ENCODE results near the gene MRO.
"Not testable (repeated sequence)": the region's sequence is repeated elsewhere in the genome, so short reads cannot be mapped to it uniquely, and the experiment has no call there.

MRO gene

DNA sequence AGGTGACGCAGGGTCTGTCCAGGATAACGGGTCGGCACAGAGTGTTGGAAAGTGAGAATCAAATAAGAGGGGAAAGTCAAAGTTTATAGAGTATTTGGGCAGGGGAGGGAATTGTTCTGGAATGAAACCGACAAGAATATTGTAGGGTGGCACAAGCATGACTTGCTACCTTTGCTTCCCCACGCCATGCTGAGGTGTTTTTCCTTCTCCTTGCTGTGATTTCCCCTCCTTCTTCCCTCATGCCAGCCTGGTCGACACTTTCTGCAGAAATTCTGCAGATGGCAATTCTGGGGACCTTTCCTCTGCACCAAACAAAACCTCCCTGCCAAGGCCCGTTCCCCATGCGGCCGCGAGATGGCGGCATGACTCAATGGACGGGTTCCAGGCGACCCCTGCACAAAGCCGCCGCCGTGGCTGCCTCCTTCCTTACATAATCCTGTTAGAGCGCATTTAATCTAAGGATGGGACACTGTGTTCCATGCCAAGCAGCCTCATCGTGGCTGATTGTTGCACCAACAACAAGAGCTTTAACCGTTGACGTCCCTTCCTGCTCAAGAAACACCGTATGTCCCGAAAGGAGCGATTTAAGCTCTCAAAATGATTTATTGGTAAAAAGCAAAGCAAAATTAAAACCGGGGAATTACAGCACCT, at the start of gene MRO:
MRO (minus strand) TSS at position 289 of the 651 bp plus-strand sequence. CDS start 10,616 bp downstream, outside the sequence.
- Histone ChIP-seq H3K27me3 (ENCODE audit: control insufficient read depth in 1 of 2, insufficient read depth in 2 of 2, low read length in 2 of 2) (no peaks in the 10 kb centered on the region), H3K9ac (ENCODE audit: low read length in 2 of 2) (peak within 1 kb of the TSS; percentile 43 to 64), H3K9me3 (ENCODE audit: control insufficient read depth in 2 of 2, low read length in 2 of 2) (no peaks in the 10 kb centered on the region), H3K36me3 (ENCODE audit: control insufficient read depth in 2 of 2, insufficient read depth in 2 of 2, low read length in 2 of 2) (no peaks in the 10 kb centered on the region), H3K27ac (ENCODE audit: low read length) (no peak within 1 kb of the TSS), H3K4me3 (ENCODE audit: low read length in 2 of 2) (peak within 1 kb of the TSS; percentile 64 to 76), H3K4me1 (ENCODE audit: control insufficient read depth, insufficient read depth, low read length) (peaks cover 15% of the 10 kb centered on the region)

DNA sequence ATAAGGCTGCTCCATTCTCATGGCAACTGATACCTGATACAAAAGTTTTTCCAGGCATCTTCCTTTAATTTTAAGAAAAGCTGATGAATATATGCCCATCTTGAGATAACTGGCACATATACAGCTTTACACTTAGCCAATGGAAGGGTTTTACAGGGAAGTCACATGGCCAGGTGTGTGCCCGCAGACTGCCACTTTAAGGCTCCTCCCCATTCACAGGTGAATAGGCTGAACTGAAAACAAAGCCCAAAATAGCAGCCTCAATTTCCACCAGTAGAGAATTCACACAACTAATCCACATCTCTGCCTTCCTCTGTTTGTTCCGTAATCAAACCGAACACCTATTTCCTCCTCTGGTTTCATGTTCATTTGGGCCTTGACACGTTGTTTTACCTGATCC, 49.3 kb upstream of the MRO start:
- Histone ChIP-seq H3K4me1 (ENCODE audit: control insufficient read depth, insufficient read depth, low read length) (no peaks in the 10 kb centered on the region), H3K27ac (ENCODE audit: low read length) (no peak overlapping the region), H3K9ac (ENCODE audit: low read length in 2 of 2) (no peak overlapping the region), H3K9me3 (ENCODE audit: control insufficient read depth in 2 of 2, low read length in 2 of 2) (no peaks in the 10 kb centered on the region), H3K36me3 (ENCODE audit: control insufficient read depth in 2 of 2, insufficient read depth in 2 of 2, low read length in 2 of 2) (no peaks in the 10 kb centered on the region), H3K27me3 (ENCODE audit: control insufficient read depth in 1 of 2, insufficient read depth in 2 of 2, low read length in 2 of 2) (no peaks in the 10 kb centered on the region), H3K4me3 (ENCODE audit: low read length in 2 of 2) (no peak overlapping the region)

DNA sequence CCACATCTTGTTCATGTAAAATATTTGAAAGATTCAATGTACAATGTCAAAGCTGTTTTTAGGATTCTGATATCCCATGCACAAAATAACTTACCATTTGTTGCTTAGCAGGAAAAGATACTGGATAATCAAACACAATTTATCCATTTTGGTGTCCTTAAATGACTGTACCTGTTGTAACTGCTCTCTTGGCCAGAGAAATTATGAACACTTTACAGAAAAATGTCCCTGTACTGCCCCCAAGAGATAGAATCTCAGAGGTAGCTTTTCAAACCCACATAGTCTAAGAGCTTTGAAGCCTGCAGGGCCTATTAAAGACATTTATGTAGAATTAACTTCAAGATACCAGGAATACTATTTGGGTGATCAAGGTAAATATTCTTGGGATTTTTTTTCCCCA, 46.9 kb upstream of the MRO start:
- Histone ChIP-seq H3K4me1 (ENCODE audit: control insufficient read depth, insufficient read depth, low read length) (no peaks in the 10 kb centered on the region), H3K27ac (ENCODE audit: low read length) (no peak overlapping the region), H3K9me3 (ENCODE audit: control insufficient read depth in 2 of 2, low read length in 2 of 2) (no peaks in the 10 kb centered on the region), H3K9ac (ENCODE audit: low read length in 2 of 2) (no peak overlapping the region), H3K4me3 (ENCODE audit: low read length in 2 of 2) (no peak overlapping the region), H3K36me3 (ENCODE audit: control insufficient read depth in 2 of 2, insufficient read depth in 2 of 2, low read length in 2 of 2) (no peaks in the 10 kb centered on the region), H3K27me3 (ENCODE audit: control insufficient read depth in 1 of 2, insufficient read depth in 2 of 2, low read length in 2 of 2) (no peaks in the 10 kb centered on the region)

DNA sequence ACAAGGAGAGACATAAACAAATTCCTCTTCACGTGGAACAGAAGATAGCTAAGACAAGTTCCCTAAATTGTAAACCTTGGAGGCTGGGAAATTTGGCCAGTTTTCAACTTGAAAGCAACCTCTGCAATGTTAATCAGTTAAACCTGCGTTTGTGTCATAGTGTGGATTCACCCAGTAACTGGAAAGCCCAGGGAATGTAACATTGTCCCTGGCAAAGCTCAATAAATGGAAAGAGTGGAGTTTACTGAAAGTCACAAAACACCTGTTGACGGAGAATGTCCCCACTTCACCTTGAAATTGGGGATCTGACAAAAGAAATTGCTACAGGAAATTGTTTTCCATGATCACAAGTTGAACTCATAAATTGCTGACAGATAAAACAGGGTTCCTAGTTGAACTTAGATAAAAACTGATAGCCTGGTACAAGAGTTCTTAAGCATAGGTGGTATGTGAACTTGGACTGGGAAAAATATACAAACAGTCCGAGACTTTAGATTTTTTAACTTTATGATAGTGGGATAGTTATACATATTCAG, 44.1 kb upstream of the MRO start:
- Histone ChIP-seq H3K27me3 (ENCODE audit: control insufficient read depth in 1 of 2, insufficient read depth in 2 of 2, low read length in 2 of 2) (no peaks in the 10 kb centered on the region), H3K4me3 (ENCODE audit: low read length in 2 of 2) (no peak overlapping the region), H3K27ac (ENCODE audit: low read length) (no peak overlapping the region), H3K9me3 (ENCODE audit: control insufficient read depth in 2 of 2, low read length in 2 of 2) (no peaks in the 10 kb centered on the region), H3K4me1 (ENCODE audit: control insufficient read depth, insufficient read depth, low read length) (no peaks in the 10 kb centered on the region), H3K36me3 (ENCODE audit: control insufficient read depth in 2 of 2, insufficient read depth in 2 of 2, low read length in 2 of 2) (no peaks in the 10 kb centered on the region), H3K9ac (ENCODE audit: low read length in 2 of 2) (no peak overlapping the region)

DNA sequence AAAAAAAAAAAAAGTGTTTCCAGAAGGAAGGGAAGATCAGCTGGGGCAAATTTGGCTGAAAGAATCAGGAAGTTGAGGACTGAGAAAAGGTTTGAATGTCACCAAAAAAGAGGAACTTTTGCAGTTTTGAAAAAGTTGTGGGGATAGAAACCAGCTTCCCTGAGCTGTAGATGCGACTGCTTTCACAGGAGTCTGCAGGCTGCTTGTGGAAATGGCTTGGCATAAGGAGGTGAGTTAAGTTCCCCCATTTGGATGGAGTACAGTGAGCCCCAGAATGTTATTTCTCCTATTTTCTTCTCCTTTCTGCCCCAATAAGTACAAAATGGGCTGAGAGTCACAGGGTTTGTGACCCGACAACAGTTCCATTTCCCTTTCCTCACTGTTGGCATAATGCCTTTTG, 42.6 kb upstream of the MRO start:
- H3K27ac ChIP-seq (ENCODE audit: low read length) = no peak overlapping the region

DNA sequence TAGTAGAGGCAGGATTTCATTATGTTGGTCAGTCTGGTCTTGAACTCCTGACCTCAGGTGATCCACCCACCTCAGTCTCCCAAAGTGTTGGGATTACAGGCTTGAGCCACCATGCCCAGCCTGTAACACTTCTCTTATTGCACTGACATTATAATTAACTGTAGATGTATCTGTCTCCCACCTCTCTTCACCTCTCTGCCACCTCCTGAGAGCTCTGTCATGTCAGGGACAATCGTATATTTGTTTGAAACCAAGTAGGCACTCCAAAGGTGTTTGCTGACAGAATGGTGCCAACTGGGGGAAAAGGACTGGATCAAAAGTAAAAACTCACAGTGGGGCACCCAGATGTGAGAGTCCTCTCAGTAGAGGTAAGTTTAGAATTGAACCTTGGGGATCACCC, 41.8 kb upstream of the MRO start:
- no peak overlapping the region for H3K9ac ChIP-seq (ENCODE audit: low read length in 2 of 2)
- H3K27ac ChIP-seq (ENCODE audit: low read length) = no peak overlapping the region
- H3K4me3 ChIP-seq (ENCODE audit: low read length in 2 of 2) = no peak overlapping the region
- no peaks in the 10 kb centered on the region for H3K4me1 ChIP-seq (ENCODE audit: control insufficient read depth, insufficient read depth, low read length)
- no peaks in the 10 kb centered on the region for H3K9me3 ChIP-seq (ENCODE audit: control insufficient read depth in 2 of 2, low read length in 2 of 2)
- H3K36me3 ChIP-seq (ENCODE audit: control insufficient read depth in 2 of 2, insufficient read depth in 2 of 2, low read length in 2 of 2) = no peaks in the 10 kb centered on the region
- no peaks in the 10 kb centered on the region for H3K27me3 ChIP-seq (ENCODE audit: control insufficient read depth in 1 of 2, insufficient read depth in 2 of 2, low read length in 2 of 2)

More for the DNA sequence above, 42.6 kb upstream of the MRO start:
- H3K9ac ChIP-seq (ENCODE audit: low read length in 2 of 2) = no peak overlapping the region
- no peaks in the 10 kb centered on the region for H3K36me3 ChIP-seq (ENCODE audit: control insufficient read depth in 2 of 2, insufficient read depth in 2 of 2, low read length in 2 of 2)
- H3K4me3 ChIP-seq (ENCODE audit: low read length in 2 of 2) = no peak overlapping the region
- H3K4me1 ChIP-seq (ENCODE audit: control insufficient read depth, insufficient read depth, low read length) = no peaks in the 10 kb centered on the region
- H3K9me3 ChIP-seq (ENCODE audit: control insufficient read depth in 2 of 2, low read length in 2 of 2) = no peaks in the 10 kb centered on the region
- no peaks in the 10 kb centered on the region for H3K27me3 ChIP-seq (ENCODE audit: control insufficient read depth in 1 of 2, insufficient read depth in 2 of 2, low read length in 2 of 2)

DNA sequence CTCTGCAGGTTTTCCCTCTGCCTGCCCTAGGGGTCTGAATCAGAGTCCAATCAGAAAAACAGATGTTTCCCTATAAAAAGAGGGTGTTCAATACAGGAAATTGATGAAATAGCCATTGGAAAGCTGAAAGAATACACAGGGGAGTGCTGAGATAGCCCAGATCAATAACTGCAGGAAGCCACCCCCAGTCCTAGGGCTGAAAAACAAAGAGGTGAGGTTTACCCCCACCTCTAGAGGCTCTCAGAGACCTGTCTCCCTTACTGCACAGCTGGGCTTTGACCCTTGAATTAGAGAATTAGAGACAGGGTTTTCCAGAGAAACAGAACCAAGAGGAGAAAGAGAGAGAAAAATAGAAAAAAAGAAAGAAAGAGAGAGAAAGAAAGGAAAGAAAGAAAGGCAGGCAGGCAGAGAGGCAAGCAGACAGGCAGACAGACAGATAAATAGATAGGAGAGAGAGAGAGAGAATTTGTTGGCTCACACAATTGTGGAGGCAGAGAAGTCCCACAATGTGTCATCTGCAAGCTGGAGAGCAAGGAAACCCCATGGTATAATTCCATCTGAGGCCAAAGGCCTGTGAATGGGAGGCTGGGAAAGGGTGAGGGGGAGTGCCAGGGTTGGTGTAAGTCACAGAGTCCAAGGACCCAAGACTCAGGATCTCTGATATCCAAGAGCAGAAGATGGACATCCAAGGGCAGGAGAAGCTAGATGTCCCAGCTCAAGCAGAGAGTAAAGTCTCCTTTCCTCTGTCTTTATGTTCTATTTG, 40.2 kb upstream of the MRO start:
- no peak overlapping the region for H3K9ac ChIP-seq (ENCODE audit: low read length in 2 of 2)
- H3K27ac ChIP-seq (ENCODE audit: low read length) = no peak overlapping the region
- no peaks in the 10 kb centered on the region for H3K36me3 ChIP-seq (ENCODE audit: control insufficient read depth in 2 of 2, insufficient read depth in 2 of 2, low read length in 2 of 2)
- no peaks in the 10 kb centered on the region for H3K4me1 ChIP-seq (ENCODE audit: control insufficient read depth, insufficient read depth, low read length)
- no peaks in the 10 kb centered on the region for H3K27me3 ChIP-seq (ENCODE audit: control insufficient read depth in 1 of 2, insufficient read depth in 2 of 2, low read length in 2 of 2)
- no peak overlapping the region for H3K4me3 ChIP-seq (ENCODE audit: low read length in 2 of 2)
- H3K9me3 ChIP-seq (ENCODE audit: control insufficient read depth in 2 of 2, low read length in 2 of 2) = no peaks in the 10 kb centered on the region

DNA sequence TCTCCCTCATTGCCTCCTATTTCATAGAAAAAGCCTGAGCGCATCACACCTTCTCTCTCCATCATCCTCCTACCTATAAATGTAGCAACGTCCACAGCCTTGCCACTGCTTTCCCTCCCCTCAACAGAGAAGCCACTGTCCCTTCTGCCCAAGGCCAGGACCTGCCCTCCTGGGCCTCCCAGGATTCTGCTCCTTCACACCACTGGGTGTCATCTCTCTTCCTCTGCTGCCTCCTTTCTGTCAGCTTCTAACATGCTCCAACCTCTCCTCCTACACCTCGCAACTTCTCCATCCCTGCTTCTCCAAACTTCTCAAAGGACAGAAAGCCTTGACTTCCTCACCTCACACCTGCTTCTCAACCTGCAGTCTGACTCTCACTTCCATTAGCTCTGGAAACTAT, 37.9 kb upstream of the MRO start:
- H3K27ac ChIP-seq (ENCODE audit: low read length) = no peak overlapping the region
- no peaks in the 10 kb centered on the region for H3K4me1 ChIP-seq (ENCODE audit: control insufficient read depth, insufficient read depth, low read length)

DNA sequence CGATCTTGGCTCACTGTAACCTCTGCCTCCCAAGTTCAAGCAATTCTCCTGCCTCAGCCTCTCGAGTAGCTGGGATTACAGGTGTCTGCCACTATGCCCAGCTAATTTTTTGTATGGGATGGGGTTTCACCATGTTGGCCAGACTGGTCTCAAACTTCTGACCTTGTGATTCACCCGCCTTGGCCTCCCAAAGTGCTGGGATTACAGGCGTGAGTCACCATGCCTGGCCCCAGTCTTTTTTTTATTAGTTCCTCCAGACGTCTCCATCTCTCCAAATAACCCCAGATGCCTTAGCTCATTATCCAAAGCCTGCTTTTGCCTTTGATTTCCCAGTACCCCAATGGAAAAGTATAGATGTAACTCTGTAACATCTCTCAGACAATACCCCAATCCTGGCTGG, 37.4 kb upstream of the MRO start:
- not testable (repeated sequence) for H3K27me3 ChIP-seq (ENCODE audit: control insufficient read depth in 1 of 2, insufficient read depth in 2 of 2, low read length in 2 of 2); H3K27ac ChIP-seq (ENCODE audit: low read length); H3K4me3 ChIP-seq (ENCODE audit: low read length in 2 of 2); H3K4me1 ChIP-seq (ENCODE audit: control insufficient read depth, insufficient read depth, low read length); H3K9ac ChIP-seq (ENCODE audit: low read length in 2 of 2); H3K9me3 ChIP-seq (ENCODE audit: control insufficient read depth in 2 of 2, low read length in 2 of 2); H3K36me3 ChIP-seq (ENCODE audit: control insufficient read depth in 2 of 2, insufficient read depth in 2 of 2, low read length in 2 of 2)

More for the DNA sequence above, 37.9 kb upstream of the MRO start:
- H3K27me3 ChIP-seq (ENCODE audit: control insufficient read depth in 1 of 2, insufficient read depth in 2 of 2, low read length in 2 of 2) = no peaks in the 10 kb centered on the region
- H3K36me3 ChIP-seq (ENCODE audit: control insufficient read depth in 2 of 2, insufficient read depth in 2 of 2, low read length in 2 of 2) = no peaks in the 10 kb centered on the region
- no peaks in the 10 kb centered on the region for H3K9me3 ChIP-seq (ENCODE audit: control insufficient read depth in 2 of 2, low read length in 2 of 2)
- H3K4me3 ChIP-seq (ENCODE audit: low read length in 2 of 2) = no peak overlapping the region
- H3K9ac ChIP-seq (ENCODE audit: low read length in 2 of 2) = no peak overlapping the region

DNA sequence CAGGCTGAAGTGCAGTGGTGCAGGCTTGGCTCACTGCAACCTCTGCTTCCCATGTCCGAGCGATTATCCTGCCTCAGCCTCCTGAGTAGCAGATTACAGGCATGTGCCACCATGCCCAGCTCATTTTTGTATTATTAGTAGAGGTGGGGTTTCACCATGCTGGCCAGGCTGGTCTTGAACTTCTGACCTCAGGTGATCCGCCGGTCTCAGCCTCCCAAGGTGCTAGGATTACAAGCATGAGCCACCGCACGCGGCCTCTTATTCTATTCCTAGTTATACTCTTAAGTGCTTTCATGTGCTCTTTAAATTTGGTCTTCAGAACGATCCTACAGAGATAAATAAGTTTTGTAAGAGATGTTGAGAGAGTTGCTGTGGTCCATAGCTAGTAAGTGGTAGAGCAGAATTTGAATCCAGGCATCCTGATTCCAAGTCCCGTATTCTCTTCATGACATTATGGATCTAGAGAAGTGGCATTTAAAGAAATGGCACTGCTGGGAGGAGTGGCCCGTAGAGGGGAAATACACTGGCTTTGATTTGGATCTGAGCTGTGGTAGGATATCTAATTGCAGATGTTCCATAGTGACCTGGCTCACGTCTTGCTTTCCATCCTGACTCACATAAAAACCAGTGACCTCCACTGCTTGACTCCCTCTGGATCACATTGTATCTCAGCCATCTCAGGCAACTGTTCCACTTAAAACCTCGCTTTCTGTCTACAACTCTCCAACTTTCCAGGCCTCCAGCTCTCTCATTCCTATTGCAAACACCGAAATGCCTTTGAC, 36.4 kb upstream of the MRO start:
- Histone ChIP-seq H3K9ac (ENCODE audit: low read length in 2 of 2) (no peak overlapping the region), H3K4me3 (ENCODE audit: low read length in 2 of 2) (no peak overlapping the region), H3K36me3 (ENCODE audit: control insufficient read depth in 2 of 2, insufficient read depth in 2 of 2, low read length in 2 of 2) (no peaks in the 10 kb centered on the region), H3K27ac (ENCODE audit: low read length) (no peak overlapping the region), H3K27me3 (ENCODE audit: control insufficient read depth in 1 of 2, insufficient read depth in 2 of 2, low read length in 2 of 2) (no peaks in the 10 kb centered on the region), H3K4me1 (ENCODE audit: control insufficient read depth, insufficient read depth, low read length) (no peaks in the 10 kb centered on the region), H3K9me3 (ENCODE audit: control insufficient read depth in 2 of 2, low read length in 2 of 2) (no peaks in the 10 kb centered on the region)

Measured in stomach smooth muscle (tissue), 2 donors.